Left ventricle myocardium inferior (tissue), 1 donor: ENCODE data around the gene DLX6. TPM values are rescaled to one million over a fixed set of nuclear protein-coding genes. Genes with fewer than 3 reads are reported as not detected.

Source experiments
- DNase-seq: peaks from one replicate; pipeline ENCODE4 v3.0.0-alpha.2; 2020
- H3K27ac ChIP-seq: fragments of 200-600 bp; replicated peaks from 2 replicates; pipeline ENCODE4 v1.8.0; 2021
- H3K27me3 ChIP-seq: fragments of 200-600 bp; 2 replicates; pipeline ENCODE4 v1.8.0; 2021; ENCODE audit warnings: low read depth
- H3K36me3 ChIP-seq: fragments of 200-600 bp; 2 replicates; pipeline ENCODE4 v1.8.0; 2021
- H3K4me1 ChIP-seq: fragments of 200-600 bp; 2 replicates; pipeline ENCODE4 v1.8.0; 2021
- H3K4me3 ChIP-seq: fragments of 200-600 bp; 2 replicates; pipeline ENCODE4 v1.8.0; 2021; ENCODE audit warnings: mild to moderate bottlenecking, moderate library complexity
- H3K9me3 ChIP-seq: fragments of 200-600 bp; replicated peaks from 2 replicates; pipeline ENCODE4 v1.8.0; 2021
- intact Hi-C: fragments of 100-400 bp; cut with micrococcal nuclease; formaldehyde crosslinking; loops from one replicate; pipeline ENCODE4 v1.11.0; 2022
- total RNA-seq: library from RNA; stranded (reverse); fragmentation: NEBNext Ultra II Directional; extraction: Animal tissue kit (Norgen Biotek cat#: 25700); gene quantifications from one replicate; pipeline ENCODE4 v1.2.1, GENCODE V29; 2021
- TF ChIP-seq, protein P1 (sequence below): fragments of 200-600 bp; IDR thresholded peaks from 2 replicates; pipeline ENCODE4 v1.8.0; 2021; ENCODE audit warnings: antibody characterized with exemption, mild to moderate bottlenecking, borderline replicate concordance
- donor health status: DM: no; HTN: yes; CAD: no; lungs with severe emphysema.

The DLX6 gene
- total RNA-seq, 1 donor from 2014 or later = not detected

GRCh38 chr7:97004247-97005182 lies 838 bp upstream of the DLX6 start:
- Histone ChIP-seq H3K36me3 (no peaks in the 10 kb centered on the region), H3K4me1 (peaks cover 36% of the 10 kb centered on the region), H3K27ac (no peak overlapping the region), H3K27me3 (peaks cover 100% of the 10 kb centered on the region), H3K4me3 (peak overlapping the region; percentile 61), H3K9me3 (no peaks in the 10 kb centered on the region)
- TF ChIP-seq, protein P1, sequence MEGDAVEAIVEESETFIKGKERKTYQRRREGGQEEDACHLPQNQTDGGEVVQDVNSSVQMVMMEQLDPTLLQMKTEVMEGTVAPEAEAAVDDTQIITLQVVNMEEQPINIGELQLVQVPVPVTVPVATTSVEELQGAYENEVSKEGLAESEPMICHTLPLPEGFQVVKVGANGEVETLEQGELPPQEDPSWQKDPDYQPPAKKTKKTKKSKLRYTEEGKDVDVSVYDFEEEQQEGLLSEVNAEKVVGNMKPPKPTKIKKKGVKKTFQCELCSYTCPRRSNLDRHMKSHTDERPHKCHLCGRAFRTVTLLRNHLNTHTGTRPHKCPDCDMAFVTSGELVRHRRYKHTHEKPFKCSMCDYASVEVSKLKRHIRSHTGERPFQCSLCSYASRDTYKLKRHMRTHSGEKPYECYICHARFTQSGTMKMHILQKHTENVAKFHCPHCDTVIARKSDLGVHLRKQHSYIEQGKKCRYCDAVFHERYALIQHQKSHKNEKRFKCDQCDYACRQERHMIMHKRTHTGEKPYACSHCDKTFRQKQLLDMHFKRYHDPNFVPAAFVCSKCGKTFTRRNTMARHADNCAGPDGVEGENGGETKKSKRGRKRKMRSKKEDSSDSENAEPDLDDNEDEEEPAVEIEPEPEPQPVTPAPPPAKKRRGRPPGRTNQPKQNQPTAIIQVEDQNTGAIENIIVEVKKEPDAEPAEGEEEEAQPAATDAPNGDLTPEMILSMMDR = no peak
- intact Hi-C loops = no loop called here
- DNase-seq = no peak

- Histone ChIP-seq H3K4me1 (peaks cover 36% of the 10 kb centered on the region), H3K4me3 (peak overlapping the region; percentile 61), H3K36me3 (no peaks in the 10 kb centered on the region), H3K27ac (no peak overlapping the region), H3K27me3 (peaks cover 100% of the 10 kb centered on the region), H3K9me3 (no peaks in the 10 kb centered on the region)
- TF ChIP-seq, protein P1 = no peak
- no peak for DNase-seq
- intact Hi-C loops = no loop called here
Observed at GRCh38 chr7:97006055-97006815, 882 bp downstream of the DLX6 start.

DNA sequence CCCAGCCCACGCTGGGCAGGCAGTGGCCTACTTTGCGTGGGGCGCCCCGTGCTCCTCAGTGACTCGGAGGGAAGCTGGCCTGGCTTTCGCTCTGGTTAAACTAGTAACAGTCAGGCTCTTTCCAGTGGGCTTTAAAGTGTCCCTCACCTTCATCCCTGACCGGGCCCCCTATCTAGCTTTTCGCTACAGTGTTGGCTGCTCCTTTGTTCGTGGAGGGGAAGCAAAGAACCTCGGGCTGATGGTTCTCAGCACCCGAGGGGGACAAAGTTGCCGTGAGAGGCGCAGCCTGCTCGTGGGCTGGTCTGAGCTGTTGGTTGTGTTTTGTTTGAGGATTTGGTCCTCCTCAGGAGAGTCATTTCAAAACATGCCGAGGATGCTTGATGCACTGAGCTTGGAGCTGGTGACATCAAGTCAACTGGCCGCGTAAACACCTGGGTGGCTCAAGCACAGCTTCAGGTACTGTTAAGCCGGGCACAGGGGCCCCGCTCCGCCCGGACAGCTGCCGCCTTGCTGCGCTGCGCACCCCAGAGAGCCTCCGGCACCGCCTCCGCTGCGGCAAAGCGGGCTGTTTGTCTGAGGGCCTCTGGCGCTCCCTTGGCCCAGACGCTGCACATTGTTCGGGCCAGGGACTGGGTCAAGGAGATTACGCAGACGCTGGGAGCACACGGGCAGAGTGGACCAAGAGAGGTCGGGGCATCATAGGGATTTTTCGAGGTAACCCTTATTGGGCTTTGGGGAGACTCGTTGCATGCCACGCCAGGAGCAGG lies 1.6 kb downstream of the DLX6 start:
- intact Hi-C loops = no loop called here
- Histone ChIP-seq H3K4me3 (peak overlapping the region; percentile 61), H3K27me3 (peaks cover 100% of the 10 kb centered on the region), H3K9me3 (no peaks in the 10 kb centered on the region), H3K27ac (no peak overlapping the region), H3K36me3 (no peaks in the 10 kb centered on the region), H3K4me1 (peaks cover 36% of the 10 kb centered on the region)
- TF ChIP-seq, protein P1 = no peak
- DNase-seq = no peak

- H3K27ac ChIP-seq = no peak overlapping the region
- intact Hi-C loops = no loop called here
- TF ChIP-seq, protein P1 = no peak
- no peak overlapping the region for H3K4me3 ChIP-seq
- peaks cover 36% of the 10 kb centered on the region for H3K4me1 ChIP-seq
- no peaks in the 10 kb centered on the region for H3K36me3 ChIP-seq
- H3K27me3 ChIP-seq = peaks cover 100% of the 10 kb centered on the region
- H3K9me3 ChIP-seq = no peaks in the 10 kb centered on the region
- DNase-seq = no peak
Observed at GRCh38 chr7:97007583-97007861, 2.2 kb downstream of the DLX6 start.

GRCh38 chr7:97008275-97008917 lies 3.0 kb downstream of the DLX6 start:
- no peaks in the 10 kb centered on the region for H3K36me3 ChIP-seq

More at GRCh38 chr7:97008275-97008917, 3.0 kb downstream of the DLX6 start:
- no peak overlapping the region for H3K27ac ChIP-seq
- TF ChIP-seq, protein P1 = no peak
- DNase-seq = no peak
- H3K4me3 ChIP-seq = no peak overlapping the region
- peaks cover 33% of the 10 kb centered on the region for H3K4me1 ChIP-seq
- intact Hi-C loops = no loop called here
- no peaks in the 10 kb centered on the region for H3K9me3 ChIP-seq
- peaks cover 100% of the 10 kb centered on the region for H3K27me3 ChIP-seq
